Stimulated activated CD4-positive, alpha-beta T cell treated with anti-CD3 and anti-CD28 coated beads, TNF-alpha, amount 100 ng/mL, for 1 hour (primary cell): ENCODE measurements around the gene NLRP10.
"Not testable (repeated sequence)": the region's sequence is repeated elsewhere in the genome, so short reads cannot be mapped to it uniquely, and the experiment has no call there.

Experiments used
- DNase-seq, 3 donors: peaks; one replicate each; pipeline ENCODE4 v3.0.0-alpha.2; 2020; ENCODE audit warnings: low read depth in 3 of 3, low spot score in 1 of 3

The NLRP10 gene, protein sequence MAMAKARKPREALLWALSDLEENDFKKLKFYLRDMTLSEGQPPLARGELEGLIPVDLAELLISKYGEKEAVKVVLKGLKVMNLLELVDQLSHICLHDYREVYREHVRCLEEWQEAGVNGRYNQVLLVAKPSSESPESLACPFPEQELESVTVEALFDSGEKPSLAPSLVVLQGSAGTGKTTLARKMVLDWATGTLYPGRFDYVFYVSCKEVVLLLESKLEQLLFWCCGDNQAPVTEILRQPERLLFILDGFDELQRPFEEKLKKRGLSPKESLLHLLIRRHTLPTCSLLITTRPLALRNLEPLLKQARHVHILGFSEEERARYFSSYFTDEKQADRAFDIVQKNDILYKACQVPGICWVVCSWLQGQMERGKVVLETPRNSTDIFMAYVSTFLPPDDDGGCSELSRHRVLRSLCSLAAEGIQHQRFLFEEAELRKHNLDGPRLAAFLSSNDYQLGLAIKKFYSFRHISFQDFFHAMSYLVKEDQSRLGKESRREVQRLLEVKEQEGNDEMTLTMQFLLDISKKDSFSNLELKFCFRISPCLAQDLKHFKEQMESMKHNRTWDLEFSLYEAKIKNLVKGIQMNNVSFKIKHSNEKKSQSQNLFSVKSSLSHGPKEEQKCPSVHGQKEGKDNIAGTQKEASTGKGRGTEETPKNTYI

GRCh38 chr11:7965386-7965785, at the start of gene NLRP10:
Gene NLRP10 (minus strand): TSS chr11:7965447. CDS start chr11:7963495, 1,952 bp downstream.
- no peak for DNase-seq

DNA sequence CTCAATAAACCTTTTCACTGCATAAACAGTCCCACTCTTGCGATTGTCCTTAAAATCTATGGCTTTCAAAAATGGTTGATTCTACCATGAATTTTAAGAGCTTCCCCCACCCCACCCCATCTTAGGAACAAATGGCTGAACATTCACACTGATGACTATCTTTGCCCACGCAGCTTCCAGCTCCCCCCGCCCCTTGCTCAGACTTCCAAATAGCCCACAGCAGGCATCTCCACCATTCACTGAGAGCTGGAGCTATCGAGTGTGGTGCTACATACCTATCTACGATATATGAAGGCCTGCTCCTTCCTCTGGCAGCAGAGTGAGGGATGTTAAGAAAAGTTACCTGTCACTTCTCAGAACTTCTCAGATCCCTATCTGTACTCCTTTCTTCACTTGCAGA, 48.6 kb upstream of the NLRP10 start:
- no peak for DNase-seq

- no peak for DNase-seq
Observed at GRCh38 chr11:8011981-8012444, 46.8 kb upstream of the NLRP10 start.

DNA sequence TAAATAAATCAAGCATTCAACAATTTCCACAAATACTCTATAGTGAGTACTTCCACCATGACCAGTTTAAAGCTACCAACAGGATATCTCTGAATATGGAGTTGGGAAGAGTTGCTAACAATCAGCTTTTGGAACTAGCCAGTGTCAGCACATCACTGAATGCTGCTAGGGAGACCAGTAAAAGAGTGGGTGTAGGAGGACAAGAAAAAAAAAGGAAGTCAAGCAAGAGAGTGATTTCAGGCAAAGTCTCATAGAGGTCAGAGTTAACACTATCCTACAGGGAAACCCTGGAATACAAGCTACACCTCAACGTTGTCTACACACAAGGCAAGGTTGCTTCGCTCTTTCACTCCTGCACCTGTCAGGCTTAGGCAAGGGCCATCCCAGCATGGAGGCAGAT, 46.1 kb upstream of the NLRP10 start:
- no peak for DNase-seq

- DNase-seq = no peak
Observed at GRCh38 chr11:8009856-8010255, 44.6 kb upstream of the NLRP10 start.

GRCh38 chr11:8008212-8008611, 43.0 kb upstream of the NLRP10 start:
- no peak for DNase-seq

DNA sequence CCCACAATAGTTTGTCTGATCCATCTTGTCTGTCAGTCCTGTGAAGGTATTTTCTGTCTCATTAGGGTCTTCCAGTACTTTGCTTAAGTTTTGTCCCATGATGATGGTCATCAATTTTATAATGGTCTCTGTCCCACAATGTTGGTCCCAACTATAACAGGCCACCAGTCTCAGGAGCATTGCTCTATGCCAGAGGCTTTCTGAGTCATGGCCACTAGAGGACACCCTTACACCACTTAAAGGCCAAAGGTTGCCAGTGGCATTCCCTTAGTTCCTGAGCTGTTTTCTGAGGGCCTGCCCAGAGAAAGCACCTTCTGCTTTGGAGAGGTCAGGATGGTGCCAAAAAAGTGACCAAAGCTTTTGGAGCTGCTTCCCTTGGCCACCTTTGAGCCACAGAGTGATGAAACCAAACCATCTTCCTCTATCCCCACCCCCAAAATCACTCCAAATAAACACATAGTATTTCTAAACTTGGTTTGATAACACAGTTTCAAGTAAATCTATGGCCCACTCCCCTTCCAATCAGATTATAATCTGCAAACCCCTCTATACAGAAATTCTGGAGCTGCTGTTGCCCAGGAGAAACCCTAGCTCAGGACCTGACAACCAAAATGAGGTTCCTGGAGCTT, 41.2 kb upstream of the NLRP10 start:
- DNase-seq = no peak

DNA sequence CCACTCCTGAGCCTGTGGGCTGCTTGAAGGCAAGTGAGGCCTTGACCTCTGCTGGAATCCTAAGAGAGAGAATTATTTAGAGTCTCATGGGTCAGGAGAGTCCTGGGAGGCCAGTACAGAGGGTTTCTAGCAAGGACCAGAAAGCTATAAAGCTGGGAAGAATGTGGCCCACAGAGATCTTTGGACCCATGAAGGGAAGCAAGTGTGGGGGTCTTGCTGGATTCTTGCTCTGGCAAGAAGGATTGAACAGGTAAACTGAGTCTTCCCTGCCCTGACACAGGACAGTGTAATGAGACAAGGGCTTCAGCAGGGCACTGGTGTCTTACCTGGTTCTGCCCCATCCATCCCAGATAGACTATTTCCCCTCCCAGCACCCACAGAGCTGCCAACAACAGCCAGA, 40.3 kb upstream of the NLRP10 start:
- no peak for DNase-seq

GRCh38 chr11:8004008-8004407, 38.8 kb upstream of the NLRP10 start:
- DNase-seq = no peak

GRCh38 chr11:8003187-8003586, 37.9 kb upstream of the NLRP10 start:
- DNase-seq = no peak

DNA sequence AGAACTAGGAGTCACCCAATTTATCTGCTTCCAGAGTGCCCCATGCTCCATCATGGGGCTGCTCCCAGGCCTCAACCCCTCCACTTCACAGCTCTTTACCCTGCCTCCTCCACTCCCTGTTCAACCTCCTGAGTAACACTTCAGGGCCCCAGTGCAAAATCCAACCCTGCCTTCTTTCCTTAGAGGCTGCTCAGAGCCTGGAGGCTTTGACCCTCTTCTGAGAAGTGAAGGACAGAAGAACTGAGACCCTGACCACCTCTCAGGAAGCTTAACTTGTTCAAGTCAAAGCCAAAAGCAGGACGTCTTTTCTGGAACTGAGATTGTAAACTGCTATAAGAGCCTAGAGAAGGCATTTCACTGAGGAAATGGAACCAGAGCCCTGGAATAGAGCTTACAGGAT, 37.4 kb upstream of the NLRP10 start:
- no peak for DNase-seq

DNA sequence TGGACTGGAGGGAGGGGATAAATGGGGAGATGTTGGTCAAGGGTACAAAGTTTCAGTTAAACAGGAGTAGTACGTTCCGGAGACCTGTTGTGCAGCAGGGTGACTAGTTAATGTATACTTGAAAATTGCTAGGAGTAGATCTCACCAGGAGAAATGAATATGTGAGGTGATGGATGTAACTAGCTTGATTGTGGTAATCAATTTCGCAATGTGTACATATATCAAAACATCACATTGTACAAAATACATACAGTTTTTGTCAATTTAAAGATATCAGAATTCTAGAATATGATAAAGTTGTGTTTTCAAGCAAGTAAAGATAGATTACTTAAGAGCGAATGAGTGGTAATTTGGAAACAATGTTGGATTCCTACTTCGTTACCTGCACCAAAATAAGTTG, 35.1 kb upstream of the NLRP10 start:
- DNase-seq = no peak

DNA sequence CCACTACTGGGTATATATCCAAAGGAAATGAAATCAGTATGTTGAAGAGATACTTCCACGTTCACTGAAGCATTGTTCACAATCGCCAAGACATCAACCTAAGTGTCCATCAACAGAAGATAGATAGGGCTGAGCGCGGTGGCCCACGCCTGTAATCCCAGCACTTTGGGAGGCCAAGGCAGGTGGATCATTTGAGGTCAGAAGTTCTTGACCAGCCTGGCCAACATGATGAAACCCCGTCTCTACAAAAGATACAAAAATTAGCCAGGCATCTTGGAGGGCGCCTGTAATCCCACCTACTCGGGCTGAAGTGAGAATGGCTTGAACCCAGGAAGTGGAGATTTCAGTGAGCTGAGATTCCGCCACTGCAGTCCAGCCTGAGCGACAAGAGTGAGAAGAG, 34.5 kb upstream of the NLRP10 start:
- no peak for DNase-seq

- DNase-seq = no peak
Observed at GRCh38 chr11:7994581-7995278, 29.5 kb upstream of the NLRP10 start.

DNA sequence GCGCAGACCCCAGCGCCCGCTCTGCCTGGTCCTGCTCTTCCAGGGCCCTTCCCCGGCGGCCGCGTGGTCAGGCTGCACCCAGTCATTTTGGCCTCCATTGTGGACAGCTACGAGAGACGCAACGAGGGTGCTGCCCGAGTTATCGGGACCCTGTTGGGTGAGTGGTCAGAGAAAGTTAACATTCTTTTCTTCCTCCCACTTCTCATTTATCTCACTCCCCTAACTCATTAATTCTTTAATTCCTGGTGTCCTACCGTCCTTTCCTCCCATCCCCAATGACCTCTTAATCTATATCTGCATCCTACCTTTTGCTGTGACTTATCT, 22.3 kb upstream of the NLRP10 start:
- DNase-seq = not testable (repeated sequence)

GRCh38 chr11:7986768-7987559, 21.7 kb upstream of the NLRP10 start, which contains the start of gene EIF3F:
Gene EIF3F (plus strand): TSS chr11:7987337. CDS start chr11:7987353, 16 bp downstream.
- DNase-seq = peak; percentile 68 to 86 (median 82)

DNA sequence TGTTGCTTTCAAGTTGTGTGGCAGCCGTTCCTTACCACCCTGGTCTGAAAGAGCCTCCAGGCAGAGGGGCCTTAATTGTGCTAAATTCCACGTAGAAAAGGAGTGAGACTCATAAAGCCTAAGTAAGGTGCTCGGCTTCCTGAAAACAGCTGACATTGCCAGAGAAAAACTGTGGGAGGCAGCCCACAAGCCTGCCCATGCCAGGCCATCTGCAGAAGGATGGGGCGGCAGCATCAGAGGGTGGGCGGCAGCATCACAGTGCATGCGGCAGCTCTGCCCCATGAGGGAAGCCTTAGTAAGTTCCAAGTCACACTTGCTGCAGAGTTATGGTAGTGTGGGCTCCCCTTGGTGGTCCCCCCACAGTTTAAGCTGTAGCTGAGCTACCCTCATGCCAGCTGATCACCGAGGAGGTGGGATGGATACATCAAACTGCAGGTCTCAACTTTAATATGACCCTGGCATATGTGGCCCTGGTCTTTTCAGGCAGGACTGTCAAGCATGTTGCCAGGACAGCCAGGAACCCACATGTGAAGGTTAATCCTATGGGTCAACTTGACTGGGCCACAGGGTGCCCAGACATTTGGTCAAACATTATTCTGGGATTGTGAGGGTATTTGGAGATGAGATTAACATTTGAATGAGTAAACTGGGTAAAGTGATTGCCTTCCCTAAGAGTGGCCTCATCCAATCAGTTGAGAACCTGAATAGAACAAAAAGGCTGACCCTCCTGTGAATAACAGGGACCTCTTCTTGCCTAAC, 18.8 kb upstream of the NLRP10 start:
- DNase-seq = no peak

- DNase-seq = no peak
Observed at GRCh38 chr11:7982582-7983119, 17.4 kb upstream of the NLRP10 start.

GRCh38 chr11:7981619-7982157, 16.4 kb upstream of the NLRP10 start:
- DNase-seq = no peak
